ENCODE results near the gene CTNNA3.
A peak's percentile ranks its signal among the peaks of the same experiment; 100 is the strongest.

CTNNA3 gene

GRCh38 chr10:67173787-67174186 is 522.2 kb downstream of the CTNNA3 start:
- Histone ChIP-seq H3K4me1 (ENCODE audit: control insufficient read depth, insufficient read depth, low read length) (no peaks in the 10 kb centered on the region), H3K9me3 (ENCODE audit: control insufficient read depth, low read length) (peaks cover 5% of the 10 kb centered on the region), H3K27me3 (replicated peaks; ENCODE audit: control insufficient read depth, insufficient read depth, low read length) (no peaks in the 10 kb centered on the region), H3K4me3 (ENCODE audit: low read length) (no peak overlapping the region), H3K9ac (ENCODE audit: low read length) (no peak overlapping the region), H3K36me3 (ENCODE audit: control insufficient read depth, insufficient read depth, low read length, severe bottlenecking) (no peaks in the 10 kb centered on the region)
- no peak for DNase-seq (ENCODE audit: low read depth)

DNA sequence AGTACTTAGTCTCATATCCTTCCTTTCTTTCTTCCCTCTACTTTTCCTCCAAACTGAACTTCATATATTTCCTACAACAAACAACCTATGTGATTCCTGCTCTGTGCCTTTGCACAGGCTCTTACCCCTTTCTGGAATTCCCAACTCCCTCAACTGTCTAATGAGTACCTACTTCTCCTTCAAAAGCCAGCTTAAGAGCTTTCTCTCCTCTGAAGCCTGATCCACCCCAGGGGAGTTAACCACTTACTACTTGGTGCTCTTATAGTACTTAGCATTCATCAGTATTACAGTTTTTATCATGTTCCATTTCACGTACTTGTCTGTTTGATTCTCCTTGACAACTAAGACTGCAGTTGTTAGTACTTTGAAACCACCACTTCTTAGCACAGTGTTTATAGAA is 524.0 kb downstream of the CTNNA3 start:
- no peak overlapping the region for H3K9ac ChIP-seq (ENCODE audit: low read length)
- DNase-seq (ENCODE audit: low read depth) = no peak

DNA sequence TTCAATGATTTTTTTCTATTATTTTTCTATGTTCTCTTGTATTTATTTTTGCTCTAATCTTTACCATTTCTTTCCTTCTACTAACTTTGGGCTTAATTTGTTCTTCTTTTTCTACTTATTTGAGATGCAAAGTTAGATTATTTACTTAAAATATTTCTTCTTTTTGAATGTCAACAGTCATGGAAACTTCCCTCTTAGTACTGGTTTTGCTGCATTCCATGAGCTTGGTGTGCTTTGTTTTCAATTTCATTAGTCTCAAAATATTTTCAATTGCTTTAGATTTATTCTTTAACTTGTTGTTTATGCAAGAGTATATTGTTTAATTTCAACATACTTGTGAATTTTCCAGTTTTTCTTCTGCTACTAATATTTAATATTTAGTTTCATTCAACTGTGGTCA is 539.8 kb downstream of the CTNNA3 start:
- H3K9me3 ChIP-seq (ENCODE audit: control insufficient read depth, low read length) = peaks cover 35% of the 10 kb centered on the region
- H3K9ac ChIP-seq (ENCODE audit: low read length) = no peak overlapping the region
- H3K4me3 ChIP-seq (ENCODE audit: low read length) = no peak overlapping the region
- H3K4me1 ChIP-seq (ENCODE audit: control insufficient read depth, insufficient read depth, low read length) = no peaks in the 10 kb centered on the region
- H3K36me3 ChIP-seq (ENCODE audit: control insufficient read depth, insufficient read depth, low read length, severe bottlenecking) = no peaks in the 10 kb centered on the region
- DNase-seq (ENCODE audit: low read depth) = no peak
- no peaks in the 10 kb centered on the region for H3K27me3 ChIP-seq (replicated peaks; ENCODE audit: control insufficient read depth, insufficient read depth, low read length)

More for the DNA sequence above, 524.0 kb downstream of the CTNNA3 start:
- Histone ChIP-seq H3K27me3 (replicated peaks; ENCODE audit: control insufficient read depth, insufficient read depth, low read length) (no peaks in the 10 kb centered on the region), H3K9me3 (ENCODE audit: control insufficient read depth, low read length) (peaks cover 15% of the 10 kb centered on the region), H3K4me3 (ENCODE audit: low read length) (no peak overlapping the region), H3K36me3 (ENCODE audit: control insufficient read depth, insufficient read depth, low read length, severe bottlenecking) (no peaks in the 10 kb centered on the region), H3K4me1 (ENCODE audit: control insufficient read depth, insufficient read depth, low read length) (no peaks in the 10 kb centered on the region)

GRCh38 chr10:67151471-67151870 is 544.5 kb downstream of the CTNNA3 start:
- H3K36me3 ChIP-seq (ENCODE audit: control insufficient read depth, insufficient read depth, low read length, severe bottlenecking) = no peaks in the 10 kb centered on the region
- H3K4me1 ChIP-seq (ENCODE audit: control insufficient read depth, insufficient read depth, low read length) = no peaks in the 10 kb centered on the region
- H3K9ac ChIP-seq (ENCODE audit: low read length) = no peak overlapping the region
- no peak overlapping the region for H3K4me3 ChIP-seq (ENCODE audit: low read length)
- peaks cover 4% of the 10 kb centered on the region for H3K9me3 ChIP-seq (ENCODE audit: control insufficient read depth, low read length)
- H3K27me3 ChIP-seq (replicated peaks; ENCODE audit: control insufficient read depth, insufficient read depth, low read length) = no peaks in the 10 kb centered on the region
- DNase-seq (ENCODE audit: low read depth) = no peak

GRCh38 chr10:67144530-67144929 is 551.5 kb downstream of the CTNNA3 start:
- no peaks in the 10 kb centered on the region for H3K36me3 ChIP-seq (ENCODE audit: control insufficient read depth, insufficient read depth, low read length, severe bottlenecking)
- no peak overlapping the region for H3K4me3 ChIP-seq (ENCODE audit: low read length)
- DNase-seq (ENCODE audit: low read depth) = no peak
- H3K4me1 ChIP-seq (ENCODE audit: control insufficient read depth, insufficient read depth, low read length) = no peaks in the 10 kb centered on the region
- H3K27me3 ChIP-seq (replicated peaks; ENCODE audit: control insufficient read depth, insufficient read depth, low read length) = no peaks in the 10 kb centered on the region
- no peaks in the 10 kb centered on the region for H3K9me3 ChIP-seq (ENCODE audit: control insufficient read depth, low read length)
- no peak overlapping the region for H3K9ac ChIP-seq (ENCODE audit: low read length)

- Histone ChIP-seq H3K4me1 (ENCODE audit: control insufficient read depth, insufficient read depth, low read length) (no peaks in the 10 kb centered on the region), H3K4me3 (ENCODE audit: low read length) (no peak overlapping the region), H3K9me3 (ENCODE audit: control insufficient read depth, low read length) (no peaks in the 10 kb centered on the region), H3K27me3 (replicated peaks; ENCODE audit: control insufficient read depth, insufficient read depth, low read length) (no peaks in the 10 kb centered on the region), H3K9ac (ENCODE audit: low read length) (no peak overlapping the region), H3K36me3 (ENCODE audit: control insufficient read depth, insufficient read depth, low read length, severe bottlenecking) (no peaks in the 10 kb centered on the region)
- no peak for DNase-seq (ENCODE audit: low read depth)
These were observed 554.7 kb downstream of the CTNNA3 start for GRCh38 chr10:67141300-67141699.

- DNase-seq (ENCODE audit: low read depth) = peak; percentile 7
- H3K27me3 ChIP-seq (replicated peaks; ENCODE audit: control insufficient read depth, insufficient read depth, low read length) = no peaks in the 10 kb centered on the region
- no peaks in the 10 kb centered on the region for H3K9me3 ChIP-seq (ENCODE audit: control insufficient read depth, low read length)
- no peak overlapping the region for H3K4me3 ChIP-seq (ENCODE audit: low read length)
- no peaks in the 10 kb centered on the region for H3K4me1 ChIP-seq (ENCODE audit: control insufficient read depth, insufficient read depth, low read length)
- H3K9ac ChIP-seq (ENCODE audit: low read length) = no peak overlapping the region
- no peaks in the 10 kb centered on the region for H3K36me3 ChIP-seq (ENCODE audit: control insufficient read depth, insufficient read depth, low read length, severe bottlenecking)
These were observed 555.4 kb downstream of the CTNNA3 start for GRCh38 chr10:67140641-67141040.

GRCh38 chr10:67127441-67127840 is 568.6 kb downstream of the CTNNA3 start:
- no peak for DNase-seq (ENCODE audit: low read depth)
- Histone ChIP-seq H3K4me3 (ENCODE audit: low read length) (no peak overlapping the region), H3K9ac (ENCODE audit: low read length) (no peak overlapping the region), H3K36me3 (ENCODE audit: control insufficient read depth, insufficient read depth, low read length, severe bottlenecking) (no peaks in the 10 kb centered on the region), H3K4me1 (ENCODE audit: control insufficient read depth, insufficient read depth, low read length) (no peaks in the 10 kb centered on the region), H3K9me3 (ENCODE audit: control insufficient read depth, low read length) (no peaks in the 10 kb centered on the region), H3K27me3 (replicated peaks; ENCODE audit: control insufficient read depth, insufficient read depth, low read length) (peaks cover 3% of the 10 kb centered on the region)

- peaks cover 4% of the 10 kb centered on the region for H3K4me1 ChIP-seq (ENCODE audit: control insufficient read depth, insufficient read depth, low read length)
- peak; percentile 59 for DNase-seq (ENCODE audit: low read depth)
- no peaks in the 10 kb centered on the region for H3K27me3 ChIP-seq (replicated peaks; ENCODE audit: control insufficient read depth, insufficient read depth, low read length)
- no peak overlapping the region for H3K9ac ChIP-seq (ENCODE audit: low read length)
- no peaks in the 10 kb centered on the region for H3K36me3 ChIP-seq (ENCODE audit: control insufficient read depth, insufficient read depth, low read length, severe bottlenecking)
- no peaks in the 10 kb centered on the region for H3K9me3 ChIP-seq (ENCODE audit: control insufficient read depth, low read length)
- no peak overlapping the region for H3K4me3 ChIP-seq (ENCODE audit: low read length)
These were observed 576.3 kb downstream of the CTNNA3 start for GRCh38 chr10:67119651-67120050.

- no peaks in the 10 kb centered on the region for H3K9me3 ChIP-seq (ENCODE audit: control insufficient read depth, low read length)
- DNase-seq (ENCODE audit: low read depth) = peak; percentile 54
- H3K36me3 ChIP-seq (ENCODE audit: control insufficient read depth, insufficient read depth, low read length, severe bottlenecking) = no peaks in the 10 kb centered on the region
- peaks cover 4% of the 10 kb centered on the region for H3K4me1 ChIP-seq (ENCODE audit: control insufficient read depth, insufficient read depth, low read length)
- H3K4me3 ChIP-seq (ENCODE audit: low read length) = no peak overlapping the region
- H3K27me3 ChIP-seq (replicated peaks; ENCODE audit: control insufficient read depth, insufficient read depth, low read length) = no peaks in the 10 kb centered on the region
- no peak overlapping the region for H3K9ac ChIP-seq (ENCODE audit: low read length)
These were observed 580.0 kb downstream of the CTNNA3 start for GRCh38 chr10:67115972-67116371.

GRCh38 chr10:67114945-67115344 is 581.0 kb downstream of the CTNNA3 start:
- no peak for DNase-seq (ENCODE audit: low read depth)

GRCh38 chr10:67112765-67113164 is 583.2 kb downstream of the CTNNA3 start:
- Histone ChIP-seq H3K9ac (ENCODE audit: low read length) (no peak overlapping the region), H3K4me3 (ENCODE audit: low read length) (no peak overlapping the region), H3K9me3 (ENCODE audit: control insufficient read depth, low read length) (no peaks in the 10 kb centered on the region), H3K27me3 (replicated peaks; ENCODE audit: control insufficient read depth, insufficient read depth, low read length) (no peaks in the 10 kb centered on the region), H3K36me3 (ENCODE audit: control insufficient read depth, insufficient read depth, low read length, severe bottlenecking) (no peaks in the 10 kb centered on the region), H3K4me1 (ENCODE audit: control insufficient read depth, insufficient read depth, low read length) (peaks cover 4% of the 10 kb centered on the region)
- no peak for DNase-seq (ENCODE audit: low read depth)

More at GRCh38 chr10:67114945-67115344, 581.0 kb downstream of the CTNNA3 start:
- no peak overlapping the region for H3K9ac ChIP-seq (ENCODE audit: low read length)
- no peak overlapping the region for H3K4me3 ChIP-seq (ENCODE audit: low read length)
- H3K9me3 ChIP-seq (ENCODE audit: control insufficient read depth, low read length) = no peaks in the 10 kb centered on the region
- H3K27me3 ChIP-seq (replicated peaks; ENCODE audit: control insufficient read depth, insufficient read depth, low read length) = no peaks in the 10 kb centered on the region
- H3K36me3 ChIP-seq (ENCODE audit: control insufficient read depth, insufficient read depth, low read length, severe bottlenecking) = no peaks in the 10 kb centered on the region
- peaks cover 4% of the 10 kb centered on the region for H3K4me1 ChIP-seq (ENCODE audit: control insufficient read depth, insufficient read depth, low read length)
